ENCODE results near the gene FNDC3B.

DNA sequence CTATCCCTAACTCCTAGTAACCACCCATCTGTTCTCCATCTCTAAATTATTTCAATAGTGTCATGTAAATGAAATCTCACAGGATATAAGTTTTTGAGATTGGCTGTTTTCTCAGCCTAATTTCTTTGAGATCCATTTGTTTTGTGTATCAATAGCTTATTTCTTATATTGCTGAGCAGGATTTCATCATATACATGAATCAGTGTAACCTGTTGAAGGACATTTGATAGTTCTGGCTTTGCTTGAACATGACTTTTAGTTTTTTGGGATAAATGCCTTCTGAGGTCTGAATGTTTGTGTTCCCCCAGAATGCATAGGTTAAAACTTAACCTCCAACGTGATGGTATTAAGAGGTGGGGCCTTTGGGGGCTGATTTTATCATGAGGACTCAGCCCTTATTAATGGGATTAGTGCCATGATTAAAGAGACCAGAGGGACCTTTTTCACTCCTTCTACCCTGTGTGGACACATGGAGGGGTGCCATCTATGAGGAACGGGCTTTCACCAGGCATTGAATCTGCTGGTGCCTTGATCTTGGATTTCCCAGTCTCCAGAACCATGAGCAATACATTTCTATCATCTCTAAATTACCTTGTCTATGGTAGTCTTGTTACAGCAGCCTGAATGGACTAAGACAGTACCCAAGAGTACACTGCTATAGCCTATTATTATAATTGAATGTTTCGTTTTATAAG lies 118.3 kb downstream of the FNDC3B start:
- TF ChIP-seq, protein P1, sequence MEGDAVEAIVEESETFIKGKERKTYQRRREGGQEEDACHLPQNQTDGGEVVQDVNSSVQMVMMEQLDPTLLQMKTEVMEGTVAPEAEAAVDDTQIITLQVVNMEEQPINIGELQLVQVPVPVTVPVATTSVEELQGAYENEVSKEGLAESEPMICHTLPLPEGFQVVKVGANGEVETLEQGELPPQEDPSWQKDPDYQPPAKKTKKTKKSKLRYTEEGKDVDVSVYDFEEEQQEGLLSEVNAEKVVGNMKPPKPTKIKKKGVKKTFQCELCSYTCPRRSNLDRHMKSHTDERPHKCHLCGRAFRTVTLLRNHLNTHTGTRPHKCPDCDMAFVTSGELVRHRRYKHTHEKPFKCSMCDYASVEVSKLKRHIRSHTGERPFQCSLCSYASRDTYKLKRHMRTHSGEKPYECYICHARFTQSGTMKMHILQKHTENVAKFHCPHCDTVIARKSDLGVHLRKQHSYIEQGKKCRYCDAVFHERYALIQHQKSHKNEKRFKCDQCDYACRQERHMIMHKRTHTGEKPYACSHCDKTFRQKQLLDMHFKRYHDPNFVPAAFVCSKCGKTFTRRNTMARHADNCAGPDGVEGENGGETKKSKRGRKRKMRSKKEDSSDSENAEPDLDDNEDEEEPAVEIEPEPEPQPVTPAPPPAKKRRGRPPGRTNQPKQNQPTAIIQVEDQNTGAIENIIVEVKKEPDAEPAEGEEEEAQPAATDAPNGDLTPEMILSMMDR (IDR thresholded peaks at IDR 0.05; ENCODE audit: low read depth, low read length) = no peak
- TF ChIP-seq, protein P2, sequence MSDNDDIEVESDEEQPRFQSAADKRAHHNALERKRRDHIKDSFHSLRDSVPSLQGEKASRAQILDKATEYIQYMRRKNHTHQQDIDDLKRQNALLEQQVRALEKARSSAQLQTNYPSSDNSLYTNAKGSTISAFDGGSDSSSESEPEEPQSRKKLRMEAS (IDR thresholded peaks at IDR 0.05; ENCODE audit: low read depth, low read length) = no peak
- TF ChIP-seq POLR2A (IDR thresholded peaks at IDR 0.05; ENCODE audit: extremely low read depth, insufficient read length) (no peak), MYC (IDR thresholded peaks at IDR 0.05; ENCODE audit: low read depth, low read length) (no peak)
